NCI-H69 (cell line): Measurements from ENCODE around the gene CDC34.

Experiments
- DNase-seq: peaks from one replicate; lab custom pipeline; 2025; lab: John Stamatoyannopoulos, UW

The CDC34 gene, protein sequence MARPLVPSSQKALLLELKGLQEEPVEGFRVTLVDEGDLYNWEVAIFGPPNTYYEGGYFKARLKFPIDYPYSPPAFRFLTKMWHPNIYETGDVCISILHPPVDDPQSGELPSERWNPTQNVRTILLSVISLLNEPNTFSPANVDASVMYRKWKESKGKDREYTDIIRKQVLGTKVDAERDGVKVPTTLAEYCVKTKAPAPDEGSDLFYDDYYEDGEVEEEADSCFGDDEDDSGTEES

GRCh38 chr19:531753-532560 is at the start of gene CDC34:
Gene CDC34, plus strand, starts transcription at chr19:531760. Its CDS starts 172 bp downstream, at chr19:531932.
- DNase-seq, result peak; percentile 55

- no peak for DNase-seq
Measured at GRCh38 chr19:482186-483041, 49.1 kb upstream of the CDC34 start.

DNA sequence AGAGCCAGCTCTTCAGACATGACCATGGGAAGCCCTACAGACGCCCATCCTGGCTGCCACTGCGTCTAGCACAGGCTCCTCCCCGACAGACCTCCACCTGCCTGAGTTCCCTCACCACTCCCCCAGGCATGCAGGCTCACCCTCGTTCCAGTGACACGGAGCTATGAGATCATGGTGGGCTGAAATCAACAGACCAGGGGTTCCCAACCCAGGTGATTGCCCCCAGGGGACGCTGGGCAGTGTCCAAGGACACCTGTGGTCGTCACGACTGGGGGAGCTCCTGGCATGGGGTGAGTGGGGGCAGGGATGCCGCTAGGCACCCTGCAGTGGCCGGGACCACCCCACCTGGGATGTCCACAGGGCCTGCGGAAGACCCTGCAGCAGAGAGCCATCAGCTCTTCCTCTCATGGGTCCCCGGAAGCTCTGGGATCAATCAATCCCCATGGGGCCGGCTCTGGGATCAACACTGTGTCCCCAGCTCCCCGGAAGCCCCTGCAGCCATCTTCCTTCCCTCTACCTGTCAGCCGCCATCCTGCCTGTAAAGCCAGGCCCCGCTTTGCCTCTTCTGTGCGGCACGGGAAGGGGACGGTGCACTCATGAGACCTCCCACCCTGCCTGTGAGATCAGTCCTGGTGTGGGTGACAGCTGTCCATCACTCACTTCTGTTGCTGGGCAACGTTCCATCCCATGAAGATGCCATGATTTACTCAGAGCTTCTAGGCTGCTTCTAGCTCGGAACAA is 48.1 kb upstream of the CDC34 start:
- peak; percentile 30 for DNase-seq

GRCh38 chr19:484494-484893 is 47.1 kb upstream of the CDC34 start:
- DNase-seq, result no peak

GRCh38 chr19:485077-485476 is 46.5 kb upstream of the CDC34 start:
- peak; percentile 81 for DNase-seq

DNA sequence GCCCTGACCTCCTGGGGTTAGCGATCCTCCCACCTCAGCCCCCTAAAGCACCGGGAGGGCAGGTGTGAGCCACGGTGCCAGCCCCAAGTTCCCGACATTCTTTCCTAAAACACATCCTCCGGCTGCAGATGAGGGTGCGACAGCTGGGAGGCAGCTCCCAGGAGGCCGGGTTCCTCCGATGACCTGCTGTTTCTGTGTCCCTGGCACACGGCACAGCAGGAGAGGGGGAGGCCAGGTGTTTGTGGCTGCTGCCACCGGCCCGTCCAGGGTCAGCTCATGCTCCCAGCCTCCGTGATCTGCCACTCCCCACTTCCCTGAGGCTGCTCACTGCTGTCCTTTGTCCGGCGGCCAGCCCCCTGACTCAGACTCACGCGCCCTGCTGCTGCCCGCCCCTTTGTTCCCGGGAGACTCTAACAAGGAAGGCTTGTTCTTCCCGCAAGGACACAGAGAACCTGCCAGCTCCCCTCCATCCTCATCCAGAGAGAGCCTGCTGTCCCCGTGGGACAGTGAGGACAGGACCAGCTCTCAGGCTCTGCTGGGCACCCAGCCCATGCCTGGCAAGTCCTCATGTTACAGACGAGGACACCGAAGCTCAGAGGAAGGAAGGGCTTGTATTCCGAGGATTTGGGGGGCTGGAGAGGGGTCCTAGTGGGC is 45.9 kb upstream of the CDC34 start:
- peak; percentile 89 for DNase-seq

- peak; percentile 98 for DNase-seq
Measured at GRCh38 chr19:488505-489417, 42.8 kb upstream of the CDC34 start.

GRCh38 chr19:489418-490196 is 42.0 kb upstream of the CDC34 start:
- peak; percentile 48 for DNase-seq

DNA sequence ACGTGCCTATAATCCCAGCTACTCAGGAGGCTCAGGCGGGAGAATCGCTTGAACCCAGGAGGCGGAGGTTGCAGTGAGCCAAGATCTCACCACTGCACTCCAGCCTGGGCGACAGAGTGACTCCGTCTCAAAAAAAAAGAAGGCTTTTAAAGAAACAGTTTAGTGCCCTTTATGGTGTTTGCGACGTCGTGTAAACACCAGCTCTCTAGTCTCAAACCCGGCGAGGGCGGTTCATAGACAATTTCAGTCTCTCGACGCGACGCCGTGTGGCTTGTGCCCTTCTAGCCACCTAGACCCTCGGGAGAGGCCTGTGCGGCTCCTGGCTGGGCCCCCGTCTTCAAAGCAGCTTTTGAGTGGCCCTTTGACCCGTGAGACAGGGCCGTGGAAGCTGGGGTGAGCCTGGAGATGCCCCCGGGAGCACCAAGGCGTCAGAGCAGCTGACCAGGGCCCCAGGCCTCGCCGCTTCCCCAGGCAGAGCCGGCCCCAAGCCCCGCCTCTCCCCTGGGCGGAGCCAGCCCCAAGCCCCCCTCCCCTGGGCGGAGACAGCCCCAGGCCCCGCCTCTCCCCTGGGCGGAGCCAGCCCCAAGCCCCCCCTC is 40.3 kb upstream of the CDC34 start:
- no peak for DNase-seq

DNA sequence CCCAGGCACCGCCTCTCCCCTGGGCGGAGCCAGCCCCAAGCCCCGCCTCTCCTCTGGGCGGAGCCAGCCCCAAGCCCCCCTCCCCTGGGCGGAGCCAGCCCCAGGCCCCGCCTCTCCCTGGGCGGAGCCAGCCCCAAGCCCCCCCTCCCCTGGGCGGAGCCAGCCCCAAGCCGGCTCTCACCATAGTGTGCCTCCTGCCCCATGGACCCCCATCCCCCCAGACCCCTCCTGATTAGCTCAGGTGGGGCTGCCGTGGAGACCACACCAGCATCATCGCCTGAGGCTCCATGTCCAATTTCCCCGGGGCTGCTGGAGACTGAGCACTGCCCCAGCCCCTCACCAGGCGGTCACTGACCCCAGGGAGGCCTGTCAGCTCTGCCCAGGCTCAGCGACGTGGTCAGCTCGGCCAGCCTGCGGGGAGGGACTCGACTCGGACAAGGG is 39.4 kb upstream of the CDC34 start:
- no peak for DNase-seq

GRCh38 chr19:493391-494170 is 38.0 kb upstream of the CDC34 start:
- no peak for DNase-seq

GRCh38 chr19:494171-495080 is 37.1 kb upstream of the CDC34 start:
- DNase-seq, result no peak

DNA sequence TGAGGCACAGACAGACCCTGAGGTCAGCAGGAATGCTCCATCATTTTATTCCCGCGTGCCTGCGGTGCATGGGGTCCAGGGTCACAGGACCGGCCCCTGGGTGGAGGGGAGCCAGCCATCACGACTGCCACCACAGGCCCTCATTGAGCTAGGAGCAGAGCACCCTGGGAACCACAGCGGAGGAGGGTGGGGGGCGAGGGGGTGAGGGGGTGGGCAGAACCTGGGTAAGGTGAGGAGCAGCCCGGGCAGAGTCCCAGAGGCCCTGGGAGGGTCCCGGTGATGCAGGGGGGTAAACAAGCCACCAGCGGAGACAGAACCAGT is 36.5 kb upstream of the CDC34 start:
- DNase-seq, result no peak

DNA sequence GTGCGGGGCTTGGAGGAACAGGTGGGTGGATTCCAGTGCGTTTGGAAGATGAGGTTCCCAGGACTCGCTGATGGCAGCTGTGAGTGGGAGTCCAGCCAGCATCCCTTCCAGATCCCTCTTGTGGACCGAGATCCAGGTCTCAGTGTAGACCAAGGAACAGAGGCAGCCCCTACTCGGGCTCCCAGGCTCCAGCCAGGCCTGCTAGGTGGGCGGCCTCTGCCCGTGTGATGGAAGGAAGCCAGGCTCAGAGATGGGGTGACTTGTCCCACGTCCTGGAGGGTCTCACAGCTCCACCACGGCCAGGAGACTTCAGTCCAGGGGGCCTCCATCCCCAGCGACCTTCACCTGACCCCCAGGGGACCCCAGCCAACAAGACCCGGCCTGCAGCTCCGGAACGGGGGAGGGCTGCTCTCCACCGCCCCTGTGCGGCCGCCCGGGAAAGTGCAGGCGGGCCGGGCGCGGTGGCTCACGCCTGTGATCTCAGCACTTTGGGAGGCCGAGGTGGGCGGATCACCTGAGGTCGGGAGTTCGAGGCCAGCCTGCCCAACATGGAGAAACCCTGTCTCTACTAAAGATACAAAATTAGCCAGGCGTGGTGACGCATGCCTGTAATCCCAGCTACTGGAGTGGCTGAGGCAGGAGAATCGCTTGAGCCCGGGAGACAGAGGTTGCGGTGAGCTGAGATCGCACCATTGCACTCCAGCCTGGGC is 36.0 kb upstream of the CDC34 start:
- peak; percentile 66 for DNase-seq

- no peak for DNase-seq
Measured at GRCh38 chr19:496112-496665, 35.4 kb upstream of the CDC34 start, which contains the start of gene MADCAM1. Gene MADCAM1, plus strand, starts transcription at chr19:496486. Its CDS starts 14 bp downstream, at chr19:496500.

- DNase-seq, result no peak
Measured at GRCh38 chr19:496986-497385, 34.6 kb upstream of the CDC34 start.
